Keratinocyte (primary cell): ENCODE measurements around the gene PIGM. TPM values are rescaled to one million over a fixed set of nuclear protein-coding genes. Genes with fewer than 3 reads are reported as not detected.

Source experiments
- DNase-seq: peaks from one replicate; pipeline ENCODE4 v3.0.0-alpha.2; 2011; ENCODE audit warnings: low read depth, missing footprints, low spot score
- FAIRE-seq: peaks from 2 replicates; lab custom pipeline; 2011; peaks lifted over from hg19 to GRCh38; lab: Jason Lieb, UNC
- H2AFZ ChIP-seq: 2 replicates; pipeline ENCODE4 v1.6.0; 2012; ENCODE audit warnings: low read length, control low read depth, inconsistent platforms; ENCODE audit not compliant: control insufficient read depth
- H3K27ac ChIP-seq: 2 replicates; pipeline ENCODE4 v1.5.1; 2011; ENCODE audit warnings: low read length; ENCODE audit not compliant: control insufficient read depth, insufficient read depth
- H3K27me3 ChIP-seq: 3 replicates; pipeline ENCODE4 v1.6.0; 2011; ENCODE audit warnings: low read length; ENCODE audit not compliant: control insufficient read depth, insufficient read depth; ENCODE audit errors: extremely low read depth
- H3K36me3 ChIP-seq, 2 experiments: 2 replicates in 1 of 2; 3 replicates in 1 of 2; pipeline ENCODE4 v1.5.1; 2011; ENCODE audit warnings: low read length in 2 of 2, mild to moderate bottlenecking in 1 of 2; ENCODE audit not compliant: control insufficient read depth in 2 of 2, insufficient read depth in 2 of 2; ENCODE audit errors: extremely low read depth in 1 of 2
- H3K4me1 ChIP-seq: 3 replicates; pipeline ENCODE4 v1.5.1; 2011; ENCODE audit warnings: low read length; ENCODE audit not compliant: control insufficient read depth, insufficient read depth; ENCODE audit errors: extremely low read depth
- H3K4me2 ChIP-seq: 3 replicates; pipeline ENCODE4 v1.6.0; 2011; ENCODE audit warnings: low read depth, low read length; ENCODE audit not compliant: control insufficient read depth, insufficient read depth; ENCODE audit errors: extremely low read depth
- H3K4me3 ChIP-seq, 3 experiments: fragments of 200-600 bp in 1 of 3; sonication (generic) in 1 of 3; 2 replicates in 2 of 3; 3 replicates in 1 of 3; pipeline ENCODE4 v1.5.1; 2011 to 2016; ENCODE audit warnings: low read length in 3 of 3, mild to moderate bottlenecking in 3 of 3, control low read depth in 2 of 3, inconsistent platforms in 1 of 3, low read depth in 1 of 3, mixed read lengths in 1 of 3, mixed run types in 1 of 3, moderate library complexity in 1 of 3; ENCODE audit not compliant: control insufficient read depth in 2 of 3, insufficient read depth in 2 of 3; ENCODE audit errors: extremely low read depth in 1 of 3
- H3K79me2 ChIP-seq: 2 replicates; pipeline ENCODE4 v1.6.0; 2012; ENCODE audit warnings: low read length; ENCODE audit not compliant: control insufficient read depth, insufficient read depth
- H3K9ac ChIP-seq: 3 replicates; pipeline ENCODE4 v1.6.0; 2011; ENCODE audit warnings: low read length; ENCODE audit not compliant: control insufficient read depth, insufficient read depth; ENCODE audit errors: extremely low read depth
- H3K9me1 ChIP-seq: 3 replicates; pipeline ENCODE4 v1.6.0; 2011; ENCODE audit warnings: low read length; ENCODE audit not compliant: control insufficient read depth, insufficient read depth; ENCODE audit errors: extremely low read depth
- H3K9me3 ChIP-seq: 2 replicates; pipeline ENCODE4 v1.5.1; 2012; ENCODE audit warnings: low read depth, low read length; ENCODE audit not compliant: control insufficient read depth
- H4K20me1 ChIP-seq: 3 replicates; pipeline ENCODE4 v1.6.0; 2011; ENCODE audit warnings: low read length; ENCODE audit not compliant: control insufficient read depth, insufficient read depth; ENCODE audit errors: extremely low read depth
- EZH2 ChIP-seq: IDR thresholded peaks from one replicate; pipeline ENCODE4 v1.6.1; 2012; ENCODE audit warnings: inconsistent platforms, mild to moderate bottlenecking, low read length, moderate library complexity
- dilution Hi-C: fragments of 300-500 bp; cut with MboI; formaldehyde crosslinking; loops from one replicate; pipeline ENCODE4 v1.7.0; 2020; ENCODE audit warnings: low sequenced_read_pairs; ENCODE audit not compliant: extremely low pct_ligation_motif_present
- polyA plus RNA-seq, 5 experiments: library from polyadenylated mRNA; depleted of rRNA in 3 of 5; stranded (reverse) in 3 of 5; stranded (forward) in 1 of 5; unstranded in 1 of 5; fragments of >200 nt; gene quantifications; 1 replicate in 1 of 5; 2 replicates in 3 of 5; 3 replicates in 1 of 5; pipeline versions ENCODE4 v1.2.1 to v1.2.3, GENCODE V29; 2011 to 2012; ENCODE audit warnings: missing spikeins in 2 of 5, low read depth in 1 of 5, low replicate concordance in 1 of 5
- TF ChIP-seq, protein P1 (sequence below), 3 experiments: IDR thresholded peaks in 1 of 3; conservative IDR thresholded peaks in 1 of 3; optimal IDR thresholded peaks in 1 of 3; 2 replicates in 2 of 3; 3 replicates in 1 of 3; pipeline versions ENCODE3 to v1.5.1; 2011; ENCODE audit warnings: low read length in 3 of 3, mild to moderate bottlenecking in 3 of 3, moderate library complexity in 2 of 3, control low read depth in 1 of 3, inconsistent platforms in 1 of 3; ENCODE audit not compliant: insufficient read depth in 2 of 3; ENCODE audit errors: extremely low read depth in 1 of 3

Gene PIGM
- polyA plus RNA-seq, 1 donor (not counting 4 experiments of a cell fraction or from before 2014, with no cell fraction given), result 3.1 TPM

GRCh38 chr1:159979257-159979656, 52.5 kb downstream of the PIGM start:
- no peak overlapping the region for H3K9ac ChIP-seq
- peaks cover 5% of the 10 kb centered on the region for H4K20me1 ChIP-seq
- peaks cover 1% of the 10 kb centered on the region for H3K79me2 ChIP-seq
- dilution Hi-C loops, result no loop called here
- H3K4me3 ChIP-seq, result no peak overlapping the region
- no peak for FAIRE-seq
- TF ChIP-seq, protein P1, sequence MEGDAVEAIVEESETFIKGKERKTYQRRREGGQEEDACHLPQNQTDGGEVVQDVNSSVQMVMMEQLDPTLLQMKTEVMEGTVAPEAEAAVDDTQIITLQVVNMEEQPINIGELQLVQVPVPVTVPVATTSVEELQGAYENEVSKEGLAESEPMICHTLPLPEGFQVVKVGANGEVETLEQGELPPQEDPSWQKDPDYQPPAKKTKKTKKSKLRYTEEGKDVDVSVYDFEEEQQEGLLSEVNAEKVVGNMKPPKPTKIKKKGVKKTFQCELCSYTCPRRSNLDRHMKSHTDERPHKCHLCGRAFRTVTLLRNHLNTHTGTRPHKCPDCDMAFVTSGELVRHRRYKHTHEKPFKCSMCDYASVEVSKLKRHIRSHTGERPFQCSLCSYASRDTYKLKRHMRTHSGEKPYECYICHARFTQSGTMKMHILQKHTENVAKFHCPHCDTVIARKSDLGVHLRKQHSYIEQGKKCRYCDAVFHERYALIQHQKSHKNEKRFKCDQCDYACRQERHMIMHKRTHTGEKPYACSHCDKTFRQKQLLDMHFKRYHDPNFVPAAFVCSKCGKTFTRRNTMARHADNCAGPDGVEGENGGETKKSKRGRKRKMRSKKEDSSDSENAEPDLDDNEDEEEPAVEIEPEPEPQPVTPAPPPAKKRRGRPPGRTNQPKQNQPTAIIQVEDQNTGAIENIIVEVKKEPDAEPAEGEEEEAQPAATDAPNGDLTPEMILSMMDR (optimal IDR thresholded peaks at IDR 0.05 in 1 of 3, IDR thresholded peaks at IDR 0.05 in 1 of 3, conservative IDR thresholded peaks at IDR 0.05 in 1 of 3; ENCODE audit: extremely low read depth in 1 of 3, insufficient read depth in 2 of 3, low read length in 3 of 3), result no peak
- H2AFZ ChIP-seq, result no peak overlapping the region
- no peak overlapping the region for H3K4me2 ChIP-seq
- H3K36me3 ChIP-seq, result peaks cover 30% of the 10 kb centered on the region in 2 experiments
- no peaks in the 10 kb centered on the region for H3K27me3 ChIP-seq
- H3K27ac ChIP-seq, result no peak overlapping the region
- no peaks in the 10 kb centered on the region for H3K9me3 ChIP-seq
- peaks cover 5% of the 10 kb centered on the region for H3K9me1 ChIP-seq
- no peaks in the 10 kb centered on the region for H3K4me1 ChIP-seq
- no peak for DNase-seq

- DNase-seq (no peak), FAIRE-seq (no peak)
- peaks cover 5% of the 10 kb centered on the region for H3K9me1 ChIP-seq
- no peaks in the 10 kb centered on the region for H3K4me1 ChIP-seq
- peaks cover 29 to 30% of the 10 kb centered on the region in 2 experiments for H3K36me3 ChIP-seq
- H3K9me3 ChIP-seq, result no peaks in the 10 kb centered on the region
- H4K20me1 ChIP-seq, result peaks cover 8% of the 10 kb centered on the region
- H3K9ac ChIP-seq, result no peak overlapping the region
- H3K4me2 ChIP-seq, result no peak overlapping the region
- no peak overlapping the region for H3K4me3 ChIP-seq
- no peak overlapping the region for H2AFZ ChIP-seq
- dilution Hi-C loops, result no loop called here
- peaks cover 1% of the 10 kb centered on the region for H3K79me2 ChIP-seq
- H3K27me3 ChIP-seq, result no peaks in the 10 kb centered on the region
- no peak for TF ChIP-seq EZH2
- TF ChIP-seq, protein P1 (optimal IDR thresholded peaks at IDR 0.05 in 1 of 3, IDR thresholded peaks at IDR 0.05 in 1 of 3, conservative IDR thresholded peaks at IDR 0.05 in 1 of 3; ENCODE audit: extremely low read depth in 1 of 3, insufficient read depth in 2 of 3, low read length in 3 of 3), result no peak
- H3K27ac ChIP-seq, result no peak overlapping the region
Observed at GRCh38 chr1:159978107-159978398, 53.7 kb downstream of the PIGM start.
